HG03439 (cell line): Measurements from ENCODE around the gene MANF.
"Not testable (repeated sequence)": the region's sequence is repeated elsewhere in the genome, so short reads cannot be mapped to it uniquely, and the experiment has no call there.

ENCODE experiments used
- ATAC-seq: cut with Tn5 transposase; IDR thresholded peaks from one replicate; pipeline ENCODE4 v1.9.1; 2021; ENCODE audit warnings: mild to moderate bottlenecking, moderate library complexity; ENCODE audit not compliant: unreplicated experiment

The MANF gene

GRCh38 chr3:51384726-51385473 lies at the start of gene MANF:
Gene MANF, plus strand, starts transcription at chr3:51385291. Its CDS starts 52 bp downstream, at chr3:51385343.
- ATAC-seq, result peak; percentile 94

- no peak for ATAC-seq
Observed at GRCh38 chr3:51336261-51336660, 48.8 kb upstream of the MANF start.

- ATAC-seq, result no peak
Observed at GRCh38 chr3:51337666-51338065, 47.4 kb upstream of the MANF start.

GRCh38 chr3:51338632-51339031 lies 46.5 kb upstream of the MANF start:
- no peak for ATAC-seq

GRCh38 chr3:51340013-51340829 lies 44.9 kb upstream of the MANF start:
- no peak for ATAC-seq

- no peak for ATAC-seq
Observed at GRCh38 chr3:51340989-51341636, 44.0 kb upstream of the MANF start.

GRCh38 chr3:51343918-51344687 lies 41.0 kb upstream of the MANF start:
- no peak for ATAC-seq

GRCh38 chr3:51350751-51351150 lies 34.3 kb upstream of the MANF start:
- no peak for ATAC-seq

GRCh38 chr3:51353131-51353530 lies 32.0 kb upstream of the MANF start:
- no peak for ATAC-seq

GRCh38 chr3:51353691-51354090 lies 31.4 kb upstream of the MANF start:
- ATAC-seq, result no peak

- no peak for ATAC-seq
Observed at GRCh38 chr3:51354172-51354571, 30.9 kb upstream of the MANF start.

- no peak for ATAC-seq
Observed at GRCh38 chr3:51354731-51355615, 30.1 kb upstream of the MANF start.

- ATAC-seq, result no peak
Observed at GRCh38 chr3:51355891-51356578, 29.1 kb upstream of the MANF start.

GRCh38 chr3:51357856-51358255 lies 27.2 kb upstream of the MANF start:
- no peak for ATAC-seq

GRCh38 chr3:51358981-51359380 lies 26.1 kb upstream of the MANF start:
- ATAC-seq, result no peak

- ATAC-seq, result no peak
Observed at GRCh38 chr3:51360806-51361205, 24.3 kb upstream of the MANF start.

GRCh38 chr3:51361746-51362145 lies 23.3 kb upstream of the MANF start:
- no peak for ATAC-seq

GRCh38 chr3:51362476-51362875 lies 22.6 kb upstream of the MANF start:
- ATAC-seq, result no peak

GRCh38 chr3:51368276-51368675 lies 16.8 kb upstream of the MANF start:
- ATAC-seq, result not testable (repeated sequence)
